HFFc6 (cell line): ENCODE data around the gene CELF2. TPM values are rescaled to one million over a fixed set of nuclear protein-coding genes. Genes with fewer than 3 reads are reported as not detected.
"Not testable (repeated sequence)": the region's sequence is repeated elsewhere in the genome, so short reads cannot be mapped to it uniquely, and the experiment has no call there.

Experiments used
- DNase-seq: peaks from one replicate; pipeline ENCODE4 v3.0.0-alpha.2; 2018
- H3K27ac Mint-ChIP-seq: 2 replicates; pipeline ENCODE4 v1.8.0; 2020; ENCODE audit warnings: mild to moderate bottlenecking, mixed read lengths
- H3K27me3 Mint-ChIP-seq: 2 replicates; pipeline ENCODE4 v1.8.0; 2021; ENCODE audit warnings: mild to moderate bottlenecking, moderate library complexity, mixed read lengths; ENCODE audit not compliant: insufficient read depth
- H3K36me3 Mint-ChIP-seq: 2 replicates; pipeline ENCODE4 v1.8.0; 2021; ENCODE audit warnings: low read depth, mixed read lengths
- H3K4me1 Mint-ChIP-seq: 2 replicates; pipeline ENCODE4 v1.8.0; 2020; ENCODE audit warnings: low read depth, mixed read lengths
- H3K4me3 Mint-ChIP-seq: 2 replicates; pipeline ENCODE4 v1.8.0; 2020; ENCODE audit warnings: mild to moderate bottlenecking, moderate library complexity, mixed read lengths
- H3K9me3 Mint-ChIP-seq: 2 replicates; pipeline ENCODE4 v1.8.0; 2020; ENCODE audit warnings: mild to moderate bottlenecking, mixed read lengths
- CTCF ChIP-seq: fragments of 200-600 bp; sonication (generic); IDR thresholded peaks from 2 replicates; pipeline ENCODE4 v1.5.0; 2021; ENCODE audit warnings: antibody characterized with exemption, mild to moderate bottlenecking
- total RNA-seq, 6 experiments: library from RNA; stranded (reverse); fragmentation: NEBNext Ultra II Directional; extraction: Animal tissue kit (Norgen Biotek cat#: 25700); gene quantifications; 2 replicates in 1 of 6; 3 replicates in 5 of 6; pipeline ENCODE4 v1.2.3, GENCODE V29; 2021

CELF2 gene
- total RNA-seq, 6 experiments from 2014 or later, result 2.7 to 5.2 (median 3.5) TPM

GRCh38 chr10:10994360-10994759 is 23.3 kb upstream of the CELF2 start:
- Mint-ChIP-seq H3K4me1 (no peaks in the 10 kb centered on the region), H3K36me3 (no peaks in the 10 kb centered on the region), H3K27me3 (no peaks in the 10 kb centered on the region; the same call in 1 of the 2 replicates), H3K4me3 (no peak overlapping the region), H3K9me3 (peaks cover 19% of the 10 kb centered on the region; the same call in 1 of the 2 replicates), H3K27ac (no peak overlapping the region)
- no peak for DNase-seq
- no peak for TF ChIP-seq CTCF

- TF ChIP-seq CTCF, result no peak
- Mint-ChIP-seq H3K4me1 (no peaks in the 10 kb centered on the region), H3K36me3 (no peaks in the 10 kb centered on the region), H3K27ac (no peak overlapping the region), H3K27me3 (no peaks in the 10 kb centered on the region; the same call in 1 of the 2 replicates), H3K4me3 (no peak overlapping the region), H3K9me3 (peaks cover 19% of the 10 kb centered on the region; the same call in 1 of the 2 replicates)
- no peak for DNase-seq
Observed at GRCh38 chr10:10995120-10995519, 22.6 kb upstream of the CELF2 start.

DNA sequence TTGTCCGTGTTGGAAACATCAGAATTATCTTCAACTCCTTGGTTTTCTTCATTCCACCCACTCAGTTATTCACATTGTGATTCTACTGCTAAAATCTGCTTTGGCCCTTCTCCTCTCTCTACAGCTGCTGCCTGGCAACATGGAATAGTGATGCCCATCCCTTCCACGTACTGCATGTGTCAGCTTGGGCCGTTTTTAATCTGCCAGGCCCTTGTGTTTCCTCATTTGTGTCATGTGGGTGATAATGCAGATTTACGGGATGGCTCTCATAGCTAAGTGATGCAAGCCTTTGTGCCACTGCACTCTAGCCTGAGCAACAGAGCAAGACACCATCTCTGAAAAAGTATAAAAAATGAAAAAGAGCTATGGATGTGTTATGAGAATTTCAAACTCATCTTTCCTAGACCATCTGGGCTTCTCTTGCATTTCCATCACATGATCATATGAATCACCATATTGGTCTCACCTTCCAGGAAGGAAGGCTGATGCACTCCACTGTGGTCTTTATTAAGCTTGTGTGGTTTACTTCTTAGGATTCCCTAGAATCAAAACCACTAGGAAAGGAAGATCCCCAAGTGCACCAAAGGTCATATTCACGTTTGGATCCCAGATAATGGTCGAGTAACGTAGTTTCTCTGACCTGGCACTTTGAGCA is 20.6 kb upstream of the CELF2 start:
- peaks cover 16% of the 10 kb centered on the region; the same call in 1 of the 2 replicates for H3K9me3 Mint-ChIP-seq
- no peak for TF ChIP-seq CTCF
- no peaks in the 10 kb centered on the region; the same call in 1 of the 2 replicates for H3K27me3 Mint-ChIP-seq
- H3K36me3 Mint-ChIP-seq, result no peaks in the 10 kb centered on the region
- no peaks in the 10 kb centered on the region for H3K4me1 Mint-ChIP-seq
- no peak for DNase-seq
- no peak overlapping the region for H3K27ac Mint-ChIP-seq
- no peak overlapping the region for H3K4me3 Mint-ChIP-seq

- not testable (repeated sequence) for H3K4me1 Mint-ChIP-seq, H3K27ac Mint-ChIP-seq, H3K27me3 Mint-ChIP-seq, DNase-seq, H3K4me3 Mint-ChIP-seq, H3K36me3 Mint-ChIP-seq
- peaks cover 12% of the 10 kb centered on the region; the same call in 1 of the 2 replicates for H3K9me3 Mint-ChIP-seq
Observed at GRCh38 chr10:10999501-10999900, 18.2 kb upstream of the CELF2 start.

DNA sequence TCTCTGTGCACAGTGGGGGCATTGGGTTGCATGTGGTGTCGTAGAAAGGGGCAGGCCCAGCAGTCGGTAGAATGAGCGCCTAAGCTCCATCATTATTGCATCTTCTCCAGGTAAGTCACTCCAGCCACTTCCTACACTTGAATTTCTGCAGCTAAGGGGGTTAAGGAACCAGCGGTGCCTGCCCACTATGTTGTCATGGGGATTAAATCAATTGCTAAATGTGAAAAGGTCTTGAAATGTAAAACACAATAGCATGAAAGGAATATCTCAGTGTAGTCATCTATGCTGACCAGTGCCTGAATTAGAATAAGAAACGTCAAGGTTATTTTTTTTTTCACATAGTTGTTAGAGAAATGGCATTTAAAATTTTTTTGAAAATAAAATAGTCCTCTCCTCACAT is 15.2 kb upstream of the CELF2 start:
- Mint-ChIP-seq H3K36me3 (no peaks in the 10 kb centered on the region), H3K27ac (no peak overlapping the region), H3K4me3 (no peak overlapping the region), H3K4me1 (no peaks in the 10 kb centered on the region), H3K27me3 (no peaks in the 10 kb centered on the region; the same call in 1 of the 2 replicates), H3K9me3 (0 out of 2 replicates have a peak, but pooled peaks cover under 1% of the 10 kb centered on the region)
- no peak for DNase-seq
- TF ChIP-seq CTCF, result no peak

GRCh38 chr10:11002916-11003315 is 14.8 kb upstream of the CELF2 start:
- Mint-ChIP-seq H3K4me1 (no peaks in the 10 kb centered on the region), H3K36me3 (no peaks in the 10 kb centered on the region), H3K27ac (no peak overlapping the region), H3K27me3 (no peaks in the 10 kb centered on the region; the same call in 1 of the 2 replicates), H3K4me3 (no peak overlapping the region), H3K9me3 (no peaks in the 10 kb centered on the region)
- DNase-seq, result no peak
- no peak for TF ChIP-seq CTCF
